H1 (cell line): ENCODE data around the gene PBX1. TPM values are rescaled to one million over a fixed set of nuclear protein-coding genes. Genes with fewer than 3 reads are reported as not detected.

Experiments used
- CTCF ChIA-PET: fragments of 300-600 bp; sonication (Branson Sonifier 250); formaldehyde crosslinking; loops from one replicate; lab custom pipeline; 2021; ENCODE audit not compliant: partially characterized antibody; lab: Charles Lee
- POLR2A ChIA-PET: fragments of 300-600 bp; sonication (Branson Sonifier 250); formaldehyde crosslinking; loops from one replicate; lab custom pipeline; 2021; ENCODE audit warnings: inconsistent platforms; ENCODE audit not compliant: partially characterized antibody; lab: Charles Lee
- DNase-seq, 2 experiments: peaks; one replicate each; pipeline versions ENCODE4 v3.0.0 to v3.0.0-alpha.2; 2010 to 2022; ENCODE audit warnings: low spot score in 2 of 2, low read depth in 1 of 2, mixed read lengths in 1 of 2
- FAIRE-seq: peaks from 2 replicates; lab custom pipeline; 2011; peaks lifted over from hg19 to GRCh38; lab: Jason Lieb, UNC
- H2AFZ ChIP-seq: 2 replicates; pipeline ENCODE4 v1.8.1; 2012; ENCODE audit warnings: low read length, inconsistent platforms
- H2AK5ac ChIP-seq: 2 replicates; pipeline ENCODE4 v1.6.1; 2013; ENCODE audit warnings: low read depth, low read length
- H2BK120ac ChIP-seq: replicated peaks from 2 replicates; pipeline ENCODE3; 2013; ENCODE audit warnings: low read depth, low read length, inconsistent platforms
- H2BK12ac ChIP-seq: 2 replicates; pipeline ENCODE4 v1.6.1; 2013; ENCODE audit warnings: low read depth, low read length
- H2BK15ac ChIP-seq: 2 replicates; pipeline ENCODE4 v1.6.1; 2013; ENCODE audit warnings: low read length
- H2BK20ac ChIP-seq: 2 replicates; pipeline ENCODE4 v1.6.1; 2013; ENCODE audit warnings: low read length
- H2BK5ac ChIP-seq: 2 replicates; pipeline ENCODE4 v1.6.1; 2013; ENCODE audit warnings: low read depth, low read length
- H3K14ac ChIP-seq: 2 replicates; pipeline ENCODE4 v1.6.1; 2013; ENCODE audit warnings: inconsistent platforms; ENCODE audit not compliant: insufficient read length
- H3K18ac ChIP-seq: 2 replicates; pipeline ENCODE4 v1.6.1; 2013; ENCODE audit warnings: low read length; ENCODE audit errors: extremely low read depth
- H3K23ac ChIP-seq: 2 replicates; pipeline ENCODE4 v1.6.1; 2013; ENCODE audit warnings: inconsistent platforms; ENCODE audit not compliant: insufficient read length
- H3K23me2 ChIP-seq: 2 replicates; pipeline ENCODE4 v1.6.1; 2013; ENCODE audit warnings: low read depth, low read length
- H3K27ac ChIP-seq: 2 replicates; pipeline ENCODE4 v1.6.1; 2011; ENCODE audit warnings: low read depth, low read length, inconsistent platforms
- H3K27me3 ChIP-seq, 4 experiments: replicated peaks in 1 of 4; 1 replicate in 1 of 4; 2 replicates in 3 of 4; pipeline versions ENCODE4 v1.6.1 to v1.8.1; 2011 to 2013; ENCODE audit warnings: low read length in 3 of 4, mild to moderate bottlenecking in 3 of 4, inconsistent platforms in 2 of 4, mixed read lengths in 2 of 4, moderate library complexity in 1 of 4; ENCODE audit not compliant: control insufficient read depth in 3 of 4, insufficient read depth in 3 of 4; ENCODE audit errors: extremely low read depth in 1 of 4
- H3K36me3 ChIP-seq, 4 experiments: 2 replicates each; pipeline versions ENCODE4 v1.6.1 to v1.8.1; 2011 to 2013; ENCODE audit warnings: mild to moderate bottlenecking in 4 of 4, low read length in 3 of 4, moderate library complexity in 2 of 4, control low read depth in 1 of 4, inconsistent platforms in 1 of 4; ENCODE audit not compliant: insufficient read depth in 4 of 4, control insufficient read depth in 2 of 4
- H3K4ac ChIP-seq: replicated peaks from 2 replicates; pipeline ENCODE3; 2013; ENCODE audit warnings: low read length, low read depth, mixed read lengths, inconsistent platforms; ENCODE audit not compliant: insufficient read length
- H3K4me1 ChIP-seq, 4 experiments: replicated peaks in 1 of 4; 1 replicate in 1 of 4; 2 replicates in 3 of 4; pipeline versions ENCODE4 v1.6.1 to v1.8.1; 2011 to 2013; ENCODE audit warnings: low read length in 3 of 4, inconsistent platforms in 2 of 4, mixed read lengths in 1 of 4; ENCODE audit not compliant: insufficient read depth in 4 of 4, control insufficient read depth in 3 of 4
- H3K4me2 ChIP-seq, 2 experiments: 2 replicates each; pipeline versions ENCODE4 v1.6.1 to v1.8.1; 2011 to 2013; ENCODE audit warnings: low read depth in 2 of 2, low read length in 2 of 2, control low read depth in 1 of 2, inconsistent platforms in 1 of 2, mild to moderate bottlenecking in 1 of 2; ENCODE audit not compliant: insufficient read depth in 1 of 2
- H3K4me3 ChIP-seq, 4 experiments: fragments of 200-600, 300-600 bp in 1 of 4; sonication (generic), shearing (Covaris generic), sonication (Bioruptor Twin) in 1 of 4; 2 replicates each; pipeline versions ENCODE4 v1.5.1 to v1.8.1; 2011 to 2016; ENCODE audit warnings: low read length in 4 of 4, low read depth in 3 of 4, control low read depth in 2 of 4, inconsistent platforms in 2 of 4, mild to moderate bottlenecking in 2 of 4, mixed read lengths in 1 of 4, moderate library complexity in 1 of 4; ENCODE audit not compliant: insufficient read depth in 2 of 4; ENCODE audit errors: extremely low read depth in 1 of 4
- H3K56ac ChIP-seq: replicated peaks from 2 replicates; pipeline ENCODE3; 2013; ENCODE audit warnings: low read depth, mild to moderate bottlenecking, mixed read lengths, low read length, inconsistent platforms; ENCODE audit not compliant: insufficient read length
- H3K79me1 ChIP-seq: 2 replicates; pipeline ENCODE4 v1.6.1; 2013; ENCODE audit warnings: low read depth, low read length, control low read depth
- H3K79me2 ChIP-seq, 2 experiments: 2 replicates each; pipeline versions ENCODE4 v1.6.1 to v1.8.1; 2012 to 2013; ENCODE audit warnings: low read length in 2 of 2, mild to moderate bottlenecking in 2 of 2, inconsistent platforms in 1 of 2; ENCODE audit not compliant: insufficient read depth in 2 of 2, control insufficient read depth in 1 of 2
- H3K9ac ChIP-seq, 4 experiments: replicated peaks in 1 of 4; 1 replicate in 1 of 4; 2 replicates in 3 of 4; pipeline versions ENCODE4 v1.6.1 to v1.8.1; 2011 to 2013; ENCODE audit warnings: low read depth in 3 of 4, low read length in 3 of 4, control low read depth in 2 of 4, mild to moderate bottlenecking in 2 of 4, moderate library complexity in 2 of 4, inconsistent platforms in 1 of 4; ENCODE audit errors: extremely low read depth in 1 of 4
- H3K9me3 ChIP-seq, 2 experiments: 2 replicates each; pipeline versions ENCODE4 v1.6.1 to v1.8.1; 2012 to 2013; ENCODE audit warnings: mild to moderate bottlenecking in 2 of 2, moderate library complexity in 2 of 2, control low read depth in 1 of 2, inconsistent platforms in 1 of 2, low read depth in 1 of 2, low read length in 1 of 2, mixed read lengths in 1 of 2; ENCODE audit not compliant: insufficient read depth in 2 of 2
- H4K20me1 ChIP-seq, 2 experiments: replicated peaks in 1 of 2; 2 replicates each; pipeline versions ENCODE3 to v1.8.1; 2011 to 2013; ENCODE audit warnings: inconsistent platforms in 2 of 2, low read length in 2 of 2, mild to moderate bottlenecking in 1 of 2; ENCODE audit not compliant: insufficient read depth in 2 of 2, control insufficient read depth in 1 of 2
- H4K5ac ChIP-seq: 2 replicates; pipeline ENCODE4 v1.6.1; 2013; ENCODE audit warnings: low read length, low read depth, mixed read lengths, inconsistent platforms; ENCODE audit not compliant: insufficient read length
- H4K8ac ChIP-seq: 2 replicates; pipeline ENCODE4 v1.8.0; 2013; ENCODE audit warnings: mild to moderate bottlenecking, moderate library complexity, low read length, inconsistent platforms; ENCODE audit not compliant: insufficient read depth; ENCODE audit errors: extremely low read depth
- H4K91ac ChIP-seq: replicated peaks from 2 replicates; pipeline ENCODE3; 2013; ENCODE audit warnings: low read length, mixed read lengths, inconsistent platforms; ENCODE audit not compliant: insufficient read length
- JUND ChIP-seq: IDR thresholded peaks from 2 replicates; pipeline ENCODE4 v1.6.1; 2011; ENCODE audit warnings: mild to moderate bottlenecking, improper control_type of control experiment, low read length
- PHF8 ChIP-seq: fragments of 200-600 bp; sonication (generic); conservative IDR thresholded peaks from 2 replicates; pipeline ENCODE4 v1.7.1; 2012; ENCODE audit warnings: low read depth, mild to moderate bottlenecking, inconsistent platforms, low read length, moderate library complexity
- POLR2A ChIP-seq, 2 experiments: IDR thresholded peaks; 1 replicate in 1 of 2; 2 replicates in 1 of 2; pipeline ENCODE4 v1.6.1; 2011; ENCODE audit warnings: low read depth in 2 of 2, low read length in 2 of 2, mild to moderate bottlenecking in 2 of 2; ENCODE audit errors: control extremely low read depth in 1 of 2
- WGBS, 2 experiments: shearing (Covaris generic) in 1 of 2; methylation state at CpG; one replicate each; pipeline versions ENCODE4 v1.1.6 to v1.1.7; 2013 to 2015; ENCODE audit warnings: low lambda C conversion rate in 2 of 2, mixed read lengths in 2 of 2, inconsistent platforms in 1 of 2, low coverage in 1 of 2, missing lambda C conversion rate in 1 of 2; ENCODE audit not compliant: insufficient replicate concordance in 2 of 2, insufficient coverage in 1 of 2, insufficient read length in 1 of 2; ENCODE audit errors: extremely low coverage in 1 of 2, missing lambda C conversion rate in 1 of 2; 5-methylcytosine and 5-hydroxymethylcytosine counted together
- polyA plus RNA-seq, 7 experiments: library from polyadenylated mRNA; depleted of rRNA in 3 of 7; stranded (reverse) in 5 of 7; unstranded in 2 of 7; fragments of >200 nt in 5 of 7; fragments of 200-250 nt in 2 of 7; gene quantifications; 1 replicate in 5 of 7; 2 replicates in 1 of 7; 4 replicates in 1 of 7; pipeline versions ENCODE4 v1.2.1 to v1.2.3, GENCODE V29; 2011 to 2013; ENCODE audit warnings: missing spikeins in 2 of 7, mixed read lengths in 2 of 7
- total RNA-seq: library from RNA; stranded (reverse); fragmentation: NEBNext Ultra II Directional; extraction: Animal tissue kit (Norgen Biotek cat#: 25700); gene quantifications from 2 replicates; pipeline ENCODE4 v1.2.1, GENCODE V29; 2021

The PBX1 gene
- total and polyA plus RNA-seq, 2 of the 8 experiments (the other 6 are each of a cell fraction or from before 2014, with no cell fraction given), result 87.4 to 124 TPM

- 94% methylated on average over 10 of the region's 10 CpGs; no CpG with 5 or more reads in 1 of the 2 experiments for WGBS, 2 experiments
- Histone ChIP-seq H4K5ac (no peak overlapping the region), H3K23ac (no peak overlapping the region), H3K9ac (no peak overlapping the region), H4K91ac (no peak overlapping the region), H2BK120ac (no peak overlapping the region), H3K27me3 (no peaks in the 10 kb centered on the region), H3K4ac (no peak overlapping the region), H3K56ac (no peak overlapping the region), H2BK15ac (no peak overlapping the region), H2BK5ac (no peak overlapping the region), H3K4me1 (peaks cover 0 to 3% (median under 1%) of the 10 kb centered on the region in 4 experiments; a peak in 2 of 7 replicates), H3K4me2 (no peak overlapping the region), H3K4me3 (no peak overlapping the region), H3K36me3 (no peaks in the 10 kb centered on the region; a peak in 1 of 8 replicates), H3K14ac (no peak overlapping the region), H3K27ac (no peak overlapping the region), H2AK5ac (no peak overlapping the region), H3K79me1 (no peaks in the 10 kb centered on the region), H4K8ac (no peak overlapping the region), H3K79me2 (peaks cover 0 to 52% of the 10 kb centered on the region in 2 experiments; a peak in 3 of 4 replicates), H2BK20ac (no peak overlapping the region), H3K18ac (no peak overlapping the region), H2BK12ac (no peak overlapping the region), H2AFZ (no peak overlapping the region), H4K20me1 (peaks cover 4 to 7% of the 10 kb centered on the region in 2 experiments), H3K23me2 (no peaks in the 10 kb centered on the region), H3K9me3 (no peaks in the 10 kb centered on the region)
- POLR2A ChIA-PET, result interaction anchor here (0.6 to 0.8 kb wide), 2 partner anchors 8 to 12 kb away, joined by 3 read pairs; no protein-coding TSS in a partner anchor
- DNase-seq, result no peak
- TF ChIP-seq POLR2A (IDR thresholded peaks at IDR 0.05; ENCODE audit: control extremely low read depth in 1 of 2, low read depth in 2 of 2, low read length in 2 of 2) (no peak), JUND (no peak), PHF8 (no peak)
- CTCF ChIA-PET, result interaction anchor here (0.6 to 1.0 kb wide), 4 partner anchors 10 to 1535 kb away, joined by 3 read pairs; no protein-coding TSS in a partner anchor
- FAIRE-seq, result peak; percentile 45
Measured at GRCh38 chr1:164748253-164748899, 189.4 kb downstream of the PBX1 start.
